ENCODE data around the gene ATP2B2. TPM values are rescaled to one million over a fixed set of nuclear protein-coding genes. Genes with fewer than 3 reads are reported as not detected.

ATP2B2 gene
- total RNA-seq, 4 donors from 2014 or later, result not detected

- no peak for DNase-seq
- Histone ChIP-seq H3K4me1 (no peaks in the 10 kb centered on the region), H3K36me3 (no peaks in the 10 kb centered on the region), H3K4me3 (no peak overlapping the region), H3K27me3 (peaks cover 13% of the 10 kb centered on the region), H3K27ac (no peak overlapping the region), H3K9me3 (no peaks in the 10 kb centered on the region)
- intact Hi-C loops (cut with DNase I; ENCODE audit: low total_unique reads), result no loop called here
- in situ Hi-C loops (cut with MboI; ENCODE audit: low pct_ligation_motif_present in 1 of 4, low pct_unique_long_range_greater_than_20kb in 1 of 4, low sequenced_read_pairs in 3 of 4), result no loop called here
- 77% methylated on average over 7 of the region's 7 CpGs; no CpG with 5 or more reads in 1 of the 2 donors for WGBS, 2 donors (ENCODE audit: low coverage in 1 of 2)
- TF ChIP-seq POLR2AphosphoS5 (IDR thresholded peaks at IDR 0.05), result no peak
- TF ChIP-seq POLR2A (IDR thresholded peaks at IDR 0.05), result no peak
- no peak for TF ChIP-seq CTCF (IDR thresholded peaks at IDR 0.05)
- TF ChIP-seq EP300 (IDR thresholded peaks at IDR 0.05; ENCODE audit: low read depth), result no peak
These were observed 12.2 kb upstream of the ATP2B2 start for GRCh38 chr3:10517627-10518026.

GRCh38 chr3:10516544-10517452 is 11.4 kb upstream of the ATP2B2 start:
- TF ChIP-seq EP300 (IDR thresholded peaks at IDR 0.05; ENCODE audit: low read depth), result no peak
- no peak for TF ChIP-seq POLR2AphosphoS5 (IDR thresholded peaks at IDR 0.05)
- TF ChIP-seq CTCF (IDR thresholded peaks at IDR 0.05), result no peak
- TF ChIP-seq POLR2A (IDR thresholded peaks at IDR 0.05), result no peak
- in situ Hi-C loops (cut with MboI; ENCODE audit: low pct_ligation_motif_present in 1 of 4, low pct_unique_long_range_greater_than_20kb in 1 of 4, low sequenced_read_pairs in 3 of 4), result no loop called here
- no peaks in the 10 kb centered on the region for H3K9me3 ChIP-seq
- peaks cover 9% of the 10 kb centered on the region for H3K27me3 ChIP-seq
- 45 to 88% methylated on average over 1 to 14 of the region's 14 CpGs for WGBS, 2 donors (ENCODE audit: low coverage in 1 of 2)
- no peak for DNase-seq
- intact Hi-C loops (cut with DNase I; ENCODE audit: low total_unique reads), result no loop called here
- no peaks in the 10 kb centered on the region for H3K36me3 ChIP-seq
- H3K4me1 ChIP-seq, result no peaks in the 10 kb centered on the region
- no peak overlapping the region for H3K4me3 ChIP-seq
- no peak overlapping the region for H3K27ac ChIP-seq

GRCh38 chr3:10515884-10516495 is 10.6 kb upstream of the ATP2B2 start:
- H3K4me1 ChIP-seq, result no peaks in the 10 kb centered on the region
- H3K27me3 ChIP-seq, result peaks cover 8% of the 10 kb centered on the region
- no peak for DNase-seq
- H3K27ac ChIP-seq, result no peak overlapping the region
- intact Hi-C loops (cut with DNase I; ENCODE audit: low total_unique reads), result no loop called here
- no peaks in the 10 kb centered on the region for H3K36me3 ChIP-seq
- H3K4me3 ChIP-seq, result no peak overlapping the region
- 32 to 59% methylated on average over 3 to 7 of the region's 7 CpGs for WGBS, 2 donors (ENCODE audit: low coverage in 1 of 2)
- in situ Hi-C loops (cut with MboI; ENCODE audit: low pct_ligation_motif_present in 1 of 4, low pct_unique_long_range_greater_than_20kb in 1 of 4, low sequenced_read_pairs in 3 of 4), result no loop called here
- TF ChIP-seq EP300 (IDR thresholded peaks at IDR 0.05; ENCODE audit: low read depth) (no peak), POLR2A (IDR thresholded peaks at IDR 0.05) (no peak), POLR2AphosphoS5 (IDR thresholded peaks at IDR 0.05) (no peak)
- H3K9me3 ChIP-seq, result no peaks in the 10 kb centered on the region

- no peaks in the 10 kb centered on the region for H3K9me3 ChIP-seq
- no peaks in the 10 kb centered on the region for H3K36me3 ChIP-seq
- H3K4me1 ChIP-seq, result no peaks in the 10 kb centered on the region
- peaks cover 2% of the 10 kb centered on the region for H3K27me3 ChIP-seq
- in situ Hi-C loops (cut with MboI; ENCODE audit: low pct_ligation_motif_present in 1 of 4, low pct_unique_long_range_greater_than_20kb in 1 of 4, low sequenced_read_pairs in 3 of 4), result no loop called here
- DNase-seq, result no peak
- WGBS, 2 donors (ENCODE audit: low coverage in 1 of 2), result 57 to 66% methylated on average over 2 to 3 of the region's 3 CpGs
- intact Hi-C loops (cut with DNase I; ENCODE audit: low total_unique reads), result no loop called here
- TF ChIP-seq EP300 (IDR thresholded peaks at IDR 0.05; ENCODE audit: low read depth), result no peak
- TF ChIP-seq POLR2A (IDR thresholded peaks at IDR 0.05), result no peak
- no peak for TF ChIP-seq POLR2AphosphoS5 (IDR thresholded peaks at IDR 0.05)
- TF ChIP-seq CTCF (IDR thresholded peaks at IDR 0.05), result no peak
- H3K27ac ChIP-seq, result no peak overlapping the region
- H3K4me3 ChIP-seq, result no peak overlapping the region
These were observed 10.0 kb upstream of the ATP2B2 start for GRCh38 chr3:10515396-10515795.

All from transverse colon (tissue), 4 donors.